WTC11 (cell line): ENCODE results near the gene LEUTX. TPM values are rescaled to one million over a fixed set of nuclear protein-coding genes. Genes with fewer than 3 reads are reported as not detected.

Experiments used
- ATAC-seq: fragments of 200-7000 bp; cut with Tn5 transposase; 2 replicates; pipeline ENCODE4 v1.10.0; 2021; ENCODE audit warnings: mild to moderate bottlenecking, moderate library complexity
- CTCF ChIA-PET: fragments of 300-600 bp; sonication (Branson Sonifier 250); formaldehyde crosslinking; loops from one replicate; lab custom pipeline; 2021; ENCODE audit warnings: antibody characterized with exemption; lab: Charles Lee
- POLR2A ChIA-PET: fragments of 350-600 bp; sonication (Branson Sonifier 250); formaldehyde crosslinking; loops from one replicate; lab custom pipeline; 2021; ENCODE audit warnings: antibody characterized with exemption; lab: Charles Lee
- DNase-seq: peaks from one replicate; pipeline ENCODE4 v3.0.0; 2021; ENCODE audit warnings: low spot score
- H3K27ac Mint-ChIP-seq: 2 replicates; pipeline ENCODE4 v1.8.0; 2021; ENCODE audit warnings: mixed read lengths
- H3K27me3 Mint-ChIP-seq: 2 replicates; pipeline ENCODE4 v1.8.0; 2021; ENCODE audit warnings: low read depth, mild to moderate bottlenecking, moderate library complexity, mixed read lengths
- H3K36me3 Mint-ChIP-seq: 2 replicates; pipeline ENCODE4 v1.8.0; 2021; ENCODE audit warnings: mixed read lengths
- H3K4me1 Mint-ChIP-seq: 2 replicates; pipeline ENCODE4 v1.8.0; 2022; ENCODE audit warnings: mixed read lengths
- H3K4me3 Mint-ChIP-seq: 2 replicates; pipeline ENCODE4 v1.8.0; 2021; ENCODE audit warnings: mild to moderate bottlenecking, moderate library complexity, mixed read lengths
- H3K9me3 Mint-ChIP-seq: 2 replicates; pipeline ENCODE4 v1.8.0; 2021; ENCODE audit warnings: mixed read lengths
- CTCF ChIP-seq: fragments of 200-600 bp; IDR thresholded peaks from 2 replicates; pipeline ENCODE4 v1.8.0; 2022; ENCODE audit warnings: antibody characterized with exemption
- FOXK1 ChIP-seq: sonication (generic); formaldehyde crosslinking; IDR thresholded peaks from 2 replicates; pipeline ENCODE4 v1.8.0; 2022; ENCODE audit warnings: mild to moderate bottlenecking, moderate library complexity, missing genetic modification reagents
- GTF2I ChIP-seq: fragments of 250-450 bp; sonication (Bioruptor Pico); conservative IDR thresholded peaks from 2 replicates; pipeline ENCODE4 v1.4.0; 2021; ENCODE audit warnings: mild to moderate bottlenecking
- KAT7 ChIP-seq: sonication (generic); formaldehyde crosslinking; IDR thresholded peaks from 2 replicates; pipeline ENCODE4 v1.8.1; 2023; ENCODE audit warnings: missing genetic modification reagents, mild to moderate bottlenecking, borderline replicate concordance
- MXD4 ChIP-seq: fragments of 250-450 bp; sonication (Bioruptor Pico); IDR thresholded peaks from 2 replicates; pipeline ENCODE4 v1.8.0; 2021; ENCODE audit warnings: mild to moderate bottlenecking, moderate library complexity, borderline replicate concordance
- NFYB ChIP-seq: sonication (generic); formaldehyde crosslinking; conservative IDR thresholded peaks from 2 replicates; pipeline ENCODE4 v1.8.0; 2022; ENCODE audit warnings: low read depth, missing genetic modification reagents
- SMAD3 ChIP-seq: sonication (generic); formaldehyde crosslinking; IDR thresholded peaks from 2 replicates; pipeline ENCODE4 v1.8.0; 2022; ENCODE audit warnings: missing genetic modification reagents, mild to moderate bottlenecking, borderline replicate concordance
- TEAD1 ChIP-seq: sonication (generic); formaldehyde crosslinking; IDR thresholded peaks from 2 replicates; pipeline ENCODE4 v1.8.0; 2022; ENCODE audit warnings: mild to moderate bottlenecking, missing genetic modification reagents
- TP53 ChIP-seq: sonication (generic); formaldehyde crosslinking; IDR thresholded peaks from 2 replicates; pipeline ENCODE4 v1.8.1; 2023; ENCODE audit warnings: mild to moderate bottlenecking, missing genetic modification reagents
- ZMAT4 ChIP-seq: fragments of 250-450 bp; sonication (Bioruptor Pico); IDR thresholded peaks from 2 replicates; pipeline ENCODE4 v1.9.0; 2021; ENCODE audit warnings: mild to moderate bottlenecking
- ZNF121 ChIP-seq: sonication (generic); formaldehyde crosslinking; IDR thresholded peaks from 2 replicates; pipeline ENCODE4 v1.8.0; 2023; ENCODE audit warnings: missing genetic modification reagents
- ZNF138 ChIP-seq: sonication (generic); formaldehyde crosslinking; conservative IDR thresholded peaks from 2 replicates; pipeline ENCODE4 v1.8.1; 2022; ENCODE audit warnings: mild to moderate bottlenecking, moderate library complexity, missing genetic modification reagents
- ZNF263 ChIP-seq: sonication (generic); formaldehyde crosslinking; IDR thresholded peaks from 2 replicates; pipeline ENCODE4 v1.8.1; 2022; ENCODE audit warnings: low read depth, mild to moderate bottlenecking, moderate library complexity, missing genetic modification reagents
- ZNF532 ChIP-seq: fragments of 250-450 bp; sonication (Bioruptor Pico); IDR thresholded peaks from 2 replicates; pipeline ENCODE4 v1.9.0; 2021; ENCODE audit warnings: mild to moderate bottlenecking, borderline replicate concordance
- total RNA-seq: library from RNA; stranded (reverse); gene quantifications from 3 replicates; pipeline ENCODE4 v1.2.3, GENCODE V29; 2021
- TF ChIP-seq, protein P1 (sequence below): sonication (generic); formaldehyde crosslinking; IDR thresholded peaks from 2 replicates; pipeline ENCODE4 v1.8.1; 2022; ENCODE audit warnings: low read depth, missing genetic modification reagents, borderline replicate concordance
- TF ChIP-seq, protein P2 (sequence below): sonication (generic); formaldehyde crosslinking; conservative IDR thresholded peaks from 2 replicates; pipeline ENCODE4 v1.8.1; 2023; ENCODE audit warnings: mild to moderate bottlenecking, low read depth, missing genetic modification reagents, moderate library complexity
- TF ChIP-seq, protein P3 (sequence below): sonication (generic); formaldehyde crosslinking; IDR thresholded peaks from 2 replicates; pipeline ENCODE4 v1.8.0; 2022; ENCODE audit warnings: mild to moderate bottlenecking, missing genetic modification reagents
- TF ChIP-seq, protein P4 (sequence below): sonication (generic); formaldehyde crosslinking; IDR thresholded peaks from 2 replicates; pipeline ENCODE4 v1.8.1; 2023; ENCODE audit warnings: mild to moderate bottlenecking, missing genetic modification reagents
- TF ChIP-seq, protein P5 (sequence below): sonication (generic); formaldehyde crosslinking; IDR thresholded peaks from 2 replicates; pipeline ENCODE4 v1.8.1; 2022; ENCODE audit warnings: mild to moderate bottlenecking, missing genetic modification reagents, moderate library complexity, borderline replicate concordance
- TF ChIP-seq, protein P6 (sequence below): sonication (generic); formaldehyde crosslinking; IDR thresholded peaks from 2 replicates; pipeline ENCODE4 v1.8.0; 2023; ENCODE audit warnings: missing genetic modification reagents

Gene LEUTX
- total RNA-seq, 1 experiment from 2014 or later, result not detected

GRCh38 chr19:39810424-39810823, 31.8 kb downstream of the LEUTX start (continued):
- no peak for TF ChIP-seq ZNF532 (CRISPR knock-in tag)
- TF ChIP-seq, protein P1, sequence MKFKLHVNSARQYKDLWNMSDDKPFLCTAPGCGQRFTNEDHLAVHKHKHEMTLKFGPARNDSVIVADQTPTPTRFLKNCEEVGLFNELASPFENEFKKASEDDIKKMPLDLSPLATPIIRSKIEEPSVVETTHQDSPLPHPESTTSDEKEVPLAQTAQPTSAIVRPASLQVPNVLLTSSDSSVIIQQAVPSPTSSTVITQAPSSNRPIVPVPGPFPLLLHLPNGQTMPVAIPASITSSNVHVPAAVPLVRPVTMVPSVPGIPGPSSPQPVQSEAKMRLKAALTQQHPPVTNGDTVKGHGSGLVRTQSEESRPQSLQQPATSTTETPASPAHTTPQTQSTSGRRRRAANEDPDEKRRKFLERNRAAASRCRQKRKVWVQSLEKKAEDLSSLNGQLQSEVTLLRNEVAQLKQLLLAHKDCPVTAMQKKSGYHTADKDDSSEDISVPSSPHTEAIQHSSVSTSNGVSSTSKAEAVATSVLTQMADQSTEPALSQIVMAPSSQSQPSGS, result no peak
- TF ChIP-seq, protein P2, sequence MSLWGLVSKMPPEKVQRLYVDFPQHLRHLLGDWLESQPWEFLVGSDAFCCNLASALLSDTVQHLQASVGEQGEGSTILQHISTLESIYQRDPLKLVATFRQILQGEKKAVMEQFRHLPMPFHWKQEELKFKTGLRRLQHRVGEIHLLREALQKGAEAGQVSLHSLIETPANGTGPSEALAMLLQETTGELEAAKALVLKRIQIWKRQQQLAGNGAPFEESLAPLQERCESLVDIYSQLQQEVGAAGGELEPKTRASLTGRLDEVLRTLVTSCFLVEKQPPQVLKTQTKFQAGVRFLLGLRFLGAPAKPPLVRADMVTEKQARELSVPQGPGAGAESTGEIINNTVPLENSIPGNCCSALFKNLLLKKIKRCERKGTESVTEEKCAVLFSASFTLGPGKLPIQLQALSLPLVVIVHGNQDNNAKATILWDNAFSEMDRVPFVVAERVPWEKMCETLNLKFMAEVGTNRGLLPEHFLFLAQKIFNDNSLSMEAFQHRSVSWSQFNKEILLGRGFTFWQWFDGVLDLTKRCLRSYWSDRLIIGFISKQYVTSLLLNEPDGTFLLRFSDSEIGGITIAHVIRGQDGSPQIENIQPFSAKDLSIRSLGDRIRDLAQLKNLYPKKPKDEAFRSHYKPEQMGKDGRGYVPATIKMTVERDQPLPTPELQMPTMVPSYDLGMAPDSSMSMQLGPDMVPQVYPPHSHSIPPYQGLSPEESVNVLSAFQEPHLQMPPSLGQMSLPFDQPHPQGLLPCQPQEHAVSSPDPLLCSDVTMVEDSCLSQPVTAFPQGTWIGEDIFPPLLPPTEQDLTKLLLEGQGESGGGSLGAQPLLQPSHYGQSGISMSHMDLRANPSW (CRISPR knock-in tag), result no peak
- TF ChIP-seq, protein P3, sequence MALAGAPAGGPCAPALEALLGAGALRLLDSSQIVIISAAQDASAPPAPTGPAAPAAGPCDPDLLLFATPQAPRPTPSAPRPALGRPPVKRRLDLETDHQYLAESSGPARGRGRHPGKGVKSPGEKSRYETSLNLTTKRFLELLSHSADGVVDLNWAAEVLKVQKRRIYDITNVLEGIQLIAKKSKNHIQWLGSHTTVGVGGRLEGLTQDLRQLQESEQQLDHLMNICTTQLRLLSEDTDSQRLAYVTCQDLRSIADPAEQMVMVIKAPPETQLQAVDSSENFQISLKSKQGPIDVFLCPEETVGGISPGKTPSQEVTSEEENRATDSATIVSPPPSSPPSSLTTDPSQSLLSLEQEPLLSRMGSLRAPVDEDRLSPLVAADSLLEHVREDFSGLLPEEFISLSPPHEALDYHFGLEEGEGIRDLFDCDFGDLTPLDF, result no peak
- TF ChIP-seq, protein P4, sequence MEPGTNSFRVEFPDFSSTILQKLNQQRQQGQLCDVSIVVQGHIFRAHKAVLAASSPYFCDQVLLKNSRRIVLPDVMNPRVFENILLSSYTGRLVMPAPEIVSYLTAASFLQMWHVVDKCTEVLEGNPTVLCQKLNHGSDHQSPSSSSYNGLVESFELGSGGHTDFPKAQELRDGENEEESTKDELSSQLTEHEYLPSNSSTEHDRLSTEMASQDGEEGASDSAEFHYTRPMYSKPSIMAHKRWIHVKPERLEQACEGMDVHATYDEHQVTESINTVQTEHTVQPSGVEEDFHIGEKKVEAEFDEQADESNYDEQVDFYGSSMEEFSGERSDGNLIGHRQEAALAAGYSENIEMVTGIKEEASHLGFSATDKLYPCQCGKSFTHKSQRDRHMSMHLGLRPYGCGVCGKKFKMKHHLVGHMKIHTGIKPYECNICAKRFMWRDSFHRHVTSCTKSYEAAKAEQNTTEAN (CRISPR knock-in tag), result no peak
- TF ChIP-seq ZMAT4, result no peak
- TF ChIP-seq, all 79 proteins: peak for 0

- Mint-ChIP-seq H3K9me3 (peaks cover 19% of the 10 kb centered on the region), H3K4me3 (no peak overlapping the region), H3K27ac (no peak overlapping the region), H3K36me3 (no peaks in the 10 kb centered on the region; the same call in 1 of the 2 replicates), H3K4me1 (no peaks in the 10 kb centered on the region), H3K27me3 (peaks cover 6% of the 10 kb centered on the region; the same call in 1 of the 2 replicates)
- no peak for ATAC-seq
- DNase-seq, result no peak
- CTCF ChIA-PET, result no interaction called here
- TF ChIP-seq SMAD3 (CRISPR knock-in tag) (no peak), KAT7 (CRISPR knock-in tag) (no peak), CTCF (no peak), ZNF138 (CRISPR knock-in tag) (no peak), FOXK1 (CRISPR knock-in tag) (no peak), ZNF263 (no peak), TEAD1 (CRISPR knock-in tag) (no peak), NFYB (CRISPR knock-in tag) (no peak), TP53 (CRISPR knock-in tag) (no peak), GTF2I (no peak), MXD4 (no peak), ZNF121 (CRISPR knock-in tag) (no peak)
- TF ChIP-seq, protein P5, sequence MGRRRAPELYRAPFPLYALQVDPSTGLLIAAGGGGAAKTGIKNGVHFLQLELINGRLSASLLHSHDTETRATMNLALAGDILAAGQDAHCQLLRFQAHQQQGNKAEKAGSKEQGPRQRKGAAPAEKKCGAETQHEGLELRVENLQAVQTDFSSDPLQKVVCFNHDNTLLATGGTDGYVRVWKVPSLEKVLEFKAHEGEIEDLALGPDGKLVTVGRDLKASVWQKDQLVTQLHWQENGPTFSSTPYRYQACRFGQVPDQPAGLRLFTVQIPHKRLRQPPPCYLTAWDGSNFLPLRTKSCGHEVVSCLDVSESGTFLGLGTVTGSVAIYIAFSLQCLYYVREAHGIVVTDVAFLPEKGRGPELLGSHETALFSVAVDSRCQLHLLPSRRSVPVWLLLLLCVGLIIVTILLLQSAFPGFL (CRISPR knock-in tag), result no peak
- TF ChIP-seq, protein P6, sequence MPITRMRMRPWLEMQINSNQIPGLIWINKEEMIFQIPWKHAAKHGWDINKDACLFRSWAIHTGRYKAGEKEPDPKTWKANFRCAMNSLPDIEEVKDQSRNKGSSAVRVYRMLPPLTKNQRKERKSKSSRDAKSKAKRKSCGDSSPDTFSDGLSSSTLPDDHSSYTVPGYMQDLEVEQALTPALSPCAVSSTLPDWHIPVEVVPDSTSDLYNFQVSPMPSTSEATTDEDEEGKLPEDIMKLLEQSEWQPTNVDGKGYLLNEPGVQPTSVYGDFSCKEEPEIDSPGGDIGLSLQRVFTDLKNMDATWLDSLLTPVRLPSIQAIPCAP, result no peak
- POLR2A ChIA-PET, result no interaction called here
Measured at GRCh38 chr19:39811064-39811463, 32.4 kb downstream of the LEUTX start.
